Stimulated activated naive CD8-positive, alpha-beta T cell treated with anti-CD3 and anti-CD28 coated beads, Interleukin-15, amount 100 ng/mL, for 72 hours (primary cell): ENCODE measurements around the gene KLK10.
"Not testable (repeated sequence)": the region's sequence is repeated elsewhere in the genome, so short reads cannot be mapped to it uniquely, and the experiment has no call there.

Source experiments
- ATAC-seq: fragments of 150-1000 bp; cut with Tn5 transposase; 2 replicates; pipeline ENCODE4 v1.10.0; 2021; ENCODE audit warnings: mild to moderate bottlenecking, moderate library complexity
- DNase-seq, 2 donors: peaks; one replicate each; pipeline ENCODE4 v3.0.0; 2021 to 2022
- H3K27ac Mint-ChIP-seq, 2 donors: one replicate each; pipeline ENCODE4 v1.8.0; 2022; ENCODE audit warnings: mild to moderate bottlenecking in 2 of 2, mixed read lengths in 2 of 2, moderate library complexity in 2 of 2
- H3K27me3 Mint-ChIP-seq: one replicate; pipeline ENCODE4 v1.8.0; 2022; ENCODE audit warnings: mixed read lengths
- H3K4me1 Mint-ChIP-seq: one replicate; pipeline ENCODE4 v1.8.0; 2022; ENCODE audit warnings: mild to moderate bottlenecking, mixed read lengths
- H3K4me3 Mint-ChIP-seq, 2 donors: one replicate each; pipeline ENCODE4 v1.8.0; 2022; ENCODE audit warnings: mild to moderate bottlenecking in 2 of 2, mixed read lengths in 2 of 2, moderate library complexity in 1 of 2
- H3K9me3 Mint-ChIP-seq, 2 donors: one replicate each; pipeline ENCODE4 v1.8.0; 2022; ENCODE audit warnings: mixed read lengths in 2 of 2

The KLK10 gene

DNA sequence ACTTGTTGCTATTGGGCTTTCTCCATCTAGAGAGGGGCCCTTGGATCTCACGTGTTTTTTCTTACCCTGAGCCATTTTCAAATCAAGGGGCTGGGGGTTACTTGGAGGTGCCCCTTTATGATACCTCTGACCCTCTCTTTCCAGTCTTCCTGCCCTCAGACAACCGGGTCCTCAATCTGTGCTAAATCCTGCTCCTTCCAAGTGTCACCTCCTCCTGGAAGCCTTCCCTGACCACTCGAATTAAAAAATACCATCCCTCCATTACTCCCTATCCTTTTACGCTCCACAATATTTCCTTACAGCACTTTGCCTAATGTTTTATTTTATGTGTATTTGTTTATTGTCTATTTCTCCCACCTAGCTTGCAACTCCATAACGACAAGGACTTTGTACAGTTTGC, 21.4 kb downstream of the KLK10 start:
- no peaks in the 10 kb centered on the region for H3K4me1 Mint-ChIP-seq
- no peak overlapping the region for H3K4me3 Mint-ChIP-seq
- peaks cover 50% of the 10 kb centered on the region for H3K27me3 Mint-ChIP-seq
- no peak overlapping the region for H3K27ac Mint-ChIP-seq
- DNase-seq (no peak), ATAC-seq (no peak)
- no peaks in the 10 kb centered on the region for H3K9me3 Mint-ChIP-seq

DNA sequence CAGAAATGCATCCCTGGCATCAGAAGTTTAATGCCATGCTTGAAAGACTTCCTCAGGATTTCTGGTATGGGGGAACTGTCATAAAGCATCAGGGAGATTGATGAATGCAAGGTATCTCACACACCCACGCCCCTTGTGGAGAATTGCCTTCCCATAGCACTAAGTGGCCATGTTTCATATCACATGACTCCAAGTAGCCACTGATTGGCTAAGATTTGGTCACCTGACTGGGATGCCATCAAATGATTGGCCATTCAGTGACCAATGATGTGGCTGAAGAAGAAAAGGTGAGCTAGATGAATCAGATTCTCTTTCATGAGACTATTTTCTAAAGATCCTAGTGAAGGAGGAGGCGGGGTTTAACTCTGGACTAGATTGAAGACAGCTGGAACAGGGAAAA, 25.4 kb downstream of the KLK10 start:
- DNase-seq: no peak
- Mint-ChIP-seq H3K27me3 (peaks cover 36% of the 10 kb centered on the region), H3K27ac (no peak overlapping the region), H3K4me3 (no peak overlapping the region), H3K4me1 (no peaks in the 10 kb centered on the region), H3K9me3 (peaks cover 0 to 8% of the 10 kb centered on the region in 2 donors)
- no peak for ATAC-seq

DNA sequence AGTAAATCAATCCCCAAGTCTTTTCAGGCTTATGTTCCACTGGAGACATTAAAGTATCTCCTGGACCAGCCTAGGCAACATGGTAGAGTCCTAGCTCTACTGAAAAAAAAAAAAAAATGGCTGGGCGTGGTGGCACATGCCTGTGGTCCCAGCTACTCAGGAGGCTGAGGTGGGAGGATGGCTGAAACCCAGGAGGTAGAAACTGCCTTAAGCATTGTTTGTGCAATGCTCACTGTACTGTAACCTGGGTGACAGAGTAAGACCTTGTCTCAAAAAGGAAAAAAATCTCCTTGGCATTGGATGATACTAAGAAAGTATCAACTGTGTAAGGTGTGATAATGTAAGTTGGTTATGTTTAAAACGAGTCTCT, 26.9 kb downstream of the KLK10 start:
- no peak overlapping the region for H3K4me3 Mint-ChIP-seq
- H3K27me3 Mint-ChIP-seq: peaks cover 34% of the 10 kb centered on the region
- H3K4me1 Mint-ChIP-seq: no peaks in the 10 kb centered on the region
- no peak overlapping the region for H3K27ac Mint-ChIP-seq
- DNase-seq: no peak
- no peak for ATAC-seq
- H3K9me3 Mint-ChIP-seq: peaks cover 0 to 8% of the 10 kb centered on the region in 2 donors

DNA sequence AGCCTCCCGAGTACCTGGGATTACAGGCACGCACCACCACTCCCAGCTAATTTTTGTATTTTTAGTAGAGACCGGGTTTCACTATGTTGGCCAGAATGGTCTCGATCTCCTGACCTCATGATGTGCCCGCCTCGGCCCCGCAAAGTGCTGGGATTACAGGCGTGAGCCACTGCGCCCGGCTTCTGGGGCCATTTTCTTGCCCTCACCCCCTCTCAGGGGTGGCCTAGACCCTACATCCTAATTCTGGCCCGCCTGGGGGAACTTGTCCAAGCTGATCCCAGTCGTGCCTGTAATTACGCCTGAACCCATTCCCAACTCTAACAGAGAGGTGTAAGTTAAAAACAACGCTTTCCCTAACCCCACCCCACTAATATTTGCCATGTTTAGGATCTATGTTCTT, 35.1 kb downstream of the KLK10 start:
- Mint-ChIP-seq H3K27ac (peak overlapping the region in 1 of 2 donors; percentile 4), H3K27me3 (peaks cover 80% of the 10 kb centered on the region)
- H3K4me1 Mint-ChIP-seq, ATAC-seq, DNase-seq, H3K9me3 Mint-ChIP-seq, H3K4me3 Mint-ChIP-seq: not testable (repeated sequence)

DNA sequence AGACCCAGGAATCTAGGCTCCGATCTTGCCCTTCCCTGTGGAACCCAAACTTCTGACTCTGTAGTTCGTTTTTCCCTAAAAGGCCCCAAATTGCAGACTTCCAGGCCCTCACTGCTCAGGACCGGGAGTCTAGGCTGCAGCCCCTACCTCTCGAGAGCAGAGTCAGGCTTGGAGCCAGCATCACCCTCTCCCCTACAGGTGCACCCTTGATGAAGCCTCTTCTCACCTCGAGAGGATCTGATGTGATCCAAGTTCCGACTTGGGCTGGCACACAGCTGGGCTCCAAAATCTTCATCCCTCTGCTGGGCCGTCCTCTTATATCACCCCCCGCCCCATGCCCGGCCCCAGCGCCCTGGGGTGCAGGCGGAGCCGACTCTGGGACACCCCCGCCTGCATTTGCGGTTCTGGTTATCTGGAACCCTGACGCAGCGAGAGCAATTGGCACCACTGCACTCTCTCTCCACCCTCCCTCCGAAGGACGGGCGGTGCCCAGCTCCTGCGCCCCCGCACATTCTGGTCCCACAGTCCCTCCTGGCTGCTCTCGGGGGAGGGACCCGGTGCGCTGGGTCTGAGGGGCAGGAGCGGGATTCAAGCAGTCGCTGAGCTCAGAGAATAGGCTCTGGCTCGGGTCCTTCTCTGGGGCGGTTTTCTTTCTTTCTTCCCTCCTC, 35.8 kb downstream of the KLK10 start, which contains the start of gene KLK7:
Gene KLK7 (minus strand): TSS at position 293 of the 668 bp plus-strand sequence. CDS start 1,518 bp downstream, outside the sequence.
- DNase-seq (no peak), ATAC-seq (no peak)
- H3K9me3 Mint-ChIP-seq: no peaks in the 10 kb centered on the region
- H3K27ac Mint-ChIP-seq: peak within 1 kb of the TSS in 1 of 2 donors; percentile 4
- no peak within 1 kb of the TSS for H3K4me3 Mint-ChIP-seq
- peaks cover 84% of the 10 kb centered on the region for H3K27me3 Mint-ChIP-seq
- no peaks in the 10 kb centered on the region for H3K4me1 Mint-ChIP-seq

DNA sequence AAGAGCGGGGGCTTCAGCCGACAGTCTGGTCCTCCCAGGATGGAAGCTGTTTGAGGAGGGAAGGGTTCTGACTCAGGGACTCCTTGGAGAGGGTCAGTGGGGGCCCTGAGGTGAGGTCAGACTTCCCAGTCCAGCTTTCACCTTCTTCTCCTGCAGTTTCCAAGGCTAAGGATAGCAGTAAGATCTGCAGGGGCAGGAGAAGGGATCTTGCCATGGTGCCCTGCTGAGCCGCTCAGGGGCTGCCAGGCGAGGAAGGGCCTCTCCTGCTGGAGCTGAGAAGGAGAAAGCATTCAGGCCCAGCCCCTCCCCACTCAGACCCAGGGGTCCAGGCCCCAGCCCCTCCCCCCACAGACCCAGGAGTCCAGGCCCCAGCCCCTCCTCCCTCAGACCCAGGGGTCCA, 37.3 kb downstream of the KLK10 start:
- no peaks in the 10 kb centered on the region for H3K9me3 Mint-ChIP-seq
- no peaks in the 10 kb centered on the region for H3K4me1 Mint-ChIP-seq
- DNase-seq (no peak), ATAC-seq (no peak)
- H3K4me3 Mint-ChIP-seq: no peak overlapping the region
- no peak overlapping the region for H3K27ac Mint-ChIP-seq
- peaks cover 84% of the 10 kb centered on the region for H3K27me3 Mint-ChIP-seq

DNA sequence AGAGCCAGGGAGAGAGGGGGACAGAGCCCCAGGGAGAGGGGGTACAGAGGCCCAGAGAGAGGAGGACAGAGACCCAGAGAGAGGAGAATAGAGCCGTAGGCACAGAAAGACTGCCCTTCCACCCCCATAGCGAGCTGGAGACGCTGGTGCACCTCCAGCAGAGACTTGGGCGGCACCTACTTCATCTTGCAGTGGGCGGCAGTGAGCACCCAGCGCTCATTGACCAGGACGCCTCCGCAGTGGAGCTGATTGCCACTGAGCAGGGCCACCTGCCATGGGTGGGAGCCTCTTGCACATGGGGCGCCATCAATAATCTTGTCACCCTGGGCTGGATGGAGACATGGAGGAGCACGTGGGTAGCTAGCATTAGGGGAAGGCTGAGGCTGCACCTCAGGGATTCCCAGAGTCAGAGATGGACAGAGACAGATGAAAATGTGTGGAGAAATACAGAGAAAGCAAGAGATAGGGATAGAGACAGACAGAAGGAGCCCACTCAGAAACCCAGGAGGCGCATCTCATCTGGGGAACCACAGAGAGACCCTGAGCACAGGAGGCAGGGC, 37.8 kb downstream of the KLK10 start:
- DNase-seq: no peak
- no peak overlapping the region for H3K4me3 Mint-ChIP-seq
- no peak overlapping the region for H3K27ac Mint-ChIP-seq
- no peaks in the 10 kb centered on the region for H3K4me1 Mint-ChIP-seq
- H3K9me3 Mint-ChIP-seq: no peaks in the 10 kb centered on the region
- H3K27me3 Mint-ChIP-seq: peaks cover 83% of the 10 kb centered on the region
- ATAC-seq: no peak

DNA sequence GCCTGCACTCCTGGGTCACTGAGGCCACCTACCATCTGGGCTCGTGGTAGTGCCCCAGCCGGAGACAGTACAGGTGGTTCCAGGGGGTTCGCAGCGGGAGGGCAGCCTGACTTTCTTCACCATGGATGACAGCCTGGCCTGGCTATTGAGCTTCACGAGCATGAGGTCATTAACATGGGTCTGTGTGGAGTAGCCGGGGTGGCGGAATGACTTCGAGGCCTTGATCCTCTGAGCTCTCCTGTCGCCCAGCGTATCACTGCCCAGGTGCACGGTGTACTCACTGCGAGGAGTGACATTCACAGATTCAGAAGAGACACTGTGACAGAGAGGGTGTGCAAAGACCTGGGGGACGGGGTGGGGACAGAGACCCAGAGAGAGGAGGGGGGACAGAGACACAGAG, 39.3 kb downstream of the KLK10 start:
- Mint-ChIP-seq H3K9me3 (no peaks in the 10 kb centered on the region), H3K4me3 (no peak overlapping the region), H3K27me3 (peaks cover 84% of the 10 kb centered on the region), H3K4me1 (no peaks in the 10 kb centered on the region), H3K27ac (no peak overlapping the region)
- no peak for DNase-seq
- no peak for ATAC-seq

DNA sequence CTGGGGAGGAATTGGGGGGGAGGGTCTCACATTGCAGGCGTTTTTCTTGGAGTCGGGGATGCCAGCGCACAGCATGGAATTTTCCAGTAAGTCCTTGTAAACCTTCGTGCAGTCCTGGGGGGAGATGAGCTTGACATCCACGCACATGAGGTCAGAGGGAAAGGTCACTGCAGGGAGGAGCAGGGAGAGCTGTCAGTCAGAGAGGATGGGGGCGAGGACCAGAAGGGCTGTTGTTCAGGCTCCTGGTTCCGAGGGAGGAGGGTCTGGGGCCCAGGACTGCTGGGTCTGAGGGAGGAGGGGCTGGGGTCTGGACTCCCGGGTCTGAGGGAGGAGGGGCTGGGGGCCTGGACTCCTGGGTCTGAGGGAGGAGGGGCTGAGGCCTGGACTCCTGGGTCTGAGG, 39.8 kb downstream of the KLK10 start:
- no peak for DNase-seq
- H3K4me1 Mint-ChIP-seq: no peaks in the 10 kb centered on the region
- H3K27ac Mint-ChIP-seq: no peak overlapping the region
- H3K27me3 Mint-ChIP-seq: peaks cover 79% of the 10 kb centered on the region
- no peaks in the 10 kb centered on the region for H3K9me3 Mint-ChIP-seq
- no peak for ATAC-seq
- H3K4me3 Mint-ChIP-seq: no peak overlapping the region

DNA sequence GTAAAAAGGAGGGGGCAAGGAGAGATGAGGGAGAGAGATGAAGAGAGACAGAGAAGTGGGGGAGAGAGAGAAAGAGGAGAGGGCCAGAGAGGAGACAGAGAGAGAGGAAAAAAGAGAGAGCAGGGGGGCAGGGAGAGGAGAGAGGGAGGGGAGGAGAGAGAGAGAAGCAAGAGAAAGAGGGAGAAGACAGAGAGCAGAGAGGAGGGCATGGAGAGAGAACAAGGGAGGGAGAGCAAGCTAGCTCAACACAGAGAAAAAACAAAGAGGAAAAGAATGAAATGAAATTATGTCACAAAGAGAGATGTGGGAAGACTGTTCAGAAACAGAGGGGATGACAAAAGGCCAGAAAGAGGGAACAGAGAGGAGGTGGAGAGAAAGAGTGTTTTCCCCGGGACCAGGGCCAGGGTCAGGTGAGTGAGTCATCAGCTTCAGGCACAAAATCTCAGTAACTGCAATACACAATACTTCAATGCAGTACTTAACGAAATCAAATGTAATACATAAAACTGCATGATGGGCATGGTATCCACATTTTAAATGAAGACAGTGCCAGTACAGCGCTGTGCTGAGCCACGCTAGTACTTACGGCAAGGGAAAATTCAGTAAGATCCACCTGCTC, 40.6 kb downstream of the KLK10 start:
- no peak overlapping the region for H3K4me3 Mint-ChIP-seq
- no peaks in the 10 kb centered on the region for H3K9me3 Mint-ChIP-seq
- no peaks in the 10 kb centered on the region for H3K4me1 Mint-ChIP-seq
- H3K27me3 Mint-ChIP-seq: peaks cover 78% of the 10 kb centered on the region
- DNase-seq (no peak), ATAC-seq (no peak)
- no peak overlapping the region for H3K27ac Mint-ChIP-seq

DNA sequence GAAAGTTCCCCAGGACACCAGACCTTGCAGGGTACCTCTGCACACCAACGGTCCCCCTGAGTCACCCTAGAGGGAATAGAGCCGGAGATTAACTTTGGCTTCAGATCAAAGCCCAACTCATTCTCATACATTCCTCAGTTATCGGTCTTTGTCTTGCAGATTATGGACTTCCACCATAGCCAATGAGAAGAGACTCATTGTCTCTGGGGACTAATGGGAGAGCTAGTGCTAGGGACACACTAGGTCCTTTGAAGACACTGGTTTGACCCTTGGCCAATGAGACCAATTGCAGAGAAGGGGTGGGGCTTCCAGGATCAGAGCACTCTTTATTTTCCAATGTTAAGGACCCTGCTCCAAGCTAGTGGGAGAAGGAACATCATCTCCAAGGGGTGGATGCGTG, 41.9 kb downstream of the KLK10 start:
- Mint-ChIP-seq H3K27ac (no peak overlapping the region), H3K4me3 (no peak overlapping the region), H3K27me3 (peaks cover 79% of the 10 kb centered on the region), H3K9me3 (no peaks in the 10 kb centered on the region), H3K4me1 (no peaks in the 10 kb centered on the region)
- DNase-seq (no peak), ATAC-seq (no peak)

DNA sequence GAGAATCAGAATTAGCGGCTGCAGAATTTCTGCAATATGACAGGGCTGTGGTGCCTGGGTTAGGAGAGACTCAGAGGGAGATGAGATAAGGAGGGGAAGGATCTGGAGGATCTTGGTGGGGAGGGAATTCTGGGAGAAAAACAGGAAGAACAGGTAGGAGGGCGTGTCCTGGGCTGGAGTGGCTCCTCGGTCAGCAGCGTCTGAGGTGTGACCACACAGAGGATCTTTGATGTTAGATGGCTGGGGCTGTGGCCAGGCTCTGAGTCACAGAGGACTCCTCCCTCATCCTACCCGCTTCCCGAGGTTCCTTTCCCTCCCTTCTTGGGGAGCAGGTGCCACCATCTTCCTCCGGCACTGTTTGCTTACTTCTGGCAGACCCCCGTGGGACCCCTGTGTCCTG, 43.7 kb downstream of the KLK10 start:
- Mint-ChIP-seq H3K9me3 (no peaks in the 10 kb centered on the region), H3K4me3 (no peak overlapping the region), H3K27me3 (peaks cover 78% of the 10 kb centered on the region), H3K27ac (no peak overlapping the region), H3K4me1 (no peaks in the 10 kb centered on the region)
- ATAC-seq (no peak), DNase-seq (no peak)

DNA sequence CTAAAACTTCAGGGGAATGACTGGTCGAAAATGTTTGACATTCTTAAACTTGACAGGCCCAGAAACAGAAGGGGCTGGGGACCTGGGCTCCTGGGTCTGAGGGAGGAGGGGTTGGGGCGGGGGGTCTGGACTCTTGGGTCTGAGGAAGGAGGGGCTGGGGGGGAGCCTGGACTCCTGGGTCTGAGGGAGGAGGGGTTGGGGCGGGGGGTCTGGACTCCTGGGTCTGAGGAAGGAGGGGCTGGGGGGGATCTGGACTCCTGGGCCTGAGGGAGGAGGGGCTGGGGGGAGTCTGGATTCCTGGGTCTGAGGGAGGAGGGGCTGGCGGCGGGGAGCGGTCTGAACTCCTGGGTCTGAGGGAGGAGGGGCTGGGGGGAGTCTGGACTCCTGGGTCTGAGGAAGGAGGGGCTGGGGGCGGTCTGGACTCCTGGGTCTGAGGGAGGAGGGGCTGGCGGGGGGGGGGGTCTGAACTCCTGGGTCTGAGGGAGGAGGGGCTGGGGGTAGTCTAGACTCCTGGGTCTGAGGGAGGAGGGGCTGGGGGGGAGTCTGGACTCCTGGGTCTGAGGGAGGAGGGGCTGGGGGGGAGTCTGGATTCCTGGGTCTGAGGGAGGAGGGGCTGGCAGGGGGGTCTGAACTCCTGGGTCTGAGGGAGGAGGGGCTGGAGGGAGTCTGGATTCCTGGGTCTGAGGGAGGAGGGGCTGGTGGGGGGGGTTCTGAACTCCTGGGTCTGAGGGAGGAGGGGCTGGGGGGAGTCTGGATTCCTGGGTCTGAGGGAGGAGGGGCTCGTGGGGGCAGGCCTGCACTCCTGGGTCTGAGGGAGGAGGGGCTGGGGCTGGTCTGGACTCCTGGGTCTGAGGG, 44.6 kb downstream of the KLK10 start:
- DNase-seq: no peak
- peaks cover 78% of the 10 kb centered on the region for H3K27me3 Mint-ChIP-seq
- H3K9me3 Mint-ChIP-seq: no peaks in the 10 kb centered on the region

DNA sequence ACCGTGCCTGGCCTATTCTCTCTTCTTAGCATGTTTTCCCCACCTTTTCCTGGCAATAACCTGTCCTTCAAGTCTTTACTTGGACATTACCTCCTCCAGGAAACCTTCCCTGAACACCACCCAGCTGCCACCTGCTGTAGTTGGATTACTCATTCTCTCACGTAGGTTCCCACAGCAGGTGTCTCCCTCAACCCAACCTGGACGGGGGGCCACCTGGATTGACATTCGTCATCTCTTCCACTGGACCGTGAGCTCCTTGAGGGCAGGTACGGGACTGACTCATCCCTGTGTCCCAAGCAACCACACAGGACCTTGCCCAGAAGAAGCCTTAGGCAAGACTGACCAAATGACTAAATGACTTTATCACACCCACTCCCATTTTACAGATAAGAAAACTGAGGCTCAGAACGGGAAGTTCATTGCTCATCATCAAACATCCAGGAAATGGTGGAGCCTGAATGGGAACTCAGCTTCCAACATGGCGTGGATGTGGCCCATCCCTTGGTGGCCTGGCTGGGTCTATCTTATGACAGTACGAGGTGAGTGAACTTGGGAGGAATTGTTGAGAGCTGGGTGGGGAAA, 46.6 kb downstream of the KLK10 start:
- peaks cover 64% of the 10 kb centered on the region for H3K27me3 Mint-ChIP-seq
- ATAC-seq (no peak), DNase-seq (no peak)
- H3K4me1 Mint-ChIP-seq: no peaks in the 10 kb centered on the region
- H3K4me3 Mint-ChIP-seq: no peak overlapping the region
- no peaks in the 10 kb centered on the region for H3K9me3 Mint-ChIP-seq
- no peak overlapping the region for H3K27ac Mint-ChIP-seq

More for the DNA sequence above, 44.6 kb downstream of the KLK10 start:
- no peak for ATAC-seq
- Mint-ChIP-seq H3K4me3 (no peak overlapping the region), H3K4me1 (no peaks in the 10 kb centered on the region), H3K27ac (no peak overlapping the region)

DNA sequence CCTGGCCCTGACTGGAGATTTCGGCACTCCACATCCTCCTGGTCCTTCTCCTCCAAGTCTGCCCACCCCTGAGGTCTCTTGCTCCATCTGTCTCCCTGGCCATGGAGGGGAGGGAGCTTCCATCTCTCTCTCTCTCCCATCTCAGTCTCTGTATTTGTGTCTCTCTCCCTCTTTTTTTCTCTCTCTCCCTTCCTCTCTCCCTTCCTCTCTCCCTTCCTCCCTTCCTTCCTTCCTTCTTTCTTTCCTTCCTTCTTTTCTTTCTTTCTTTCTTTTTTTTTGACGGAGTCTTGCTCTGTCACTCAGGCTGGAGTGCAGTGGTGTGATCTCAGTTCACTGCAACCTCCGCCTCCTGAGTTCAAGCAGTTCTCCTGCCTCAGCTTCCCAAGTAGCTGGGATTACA, 49.7 kb downstream of the KLK10 start:
- Mint-ChIP-seq H3K27ac (peak overlapping the region in 1 of 2 donors; percentile 52), H3K27me3 (peaks cover 72% of the 10 kb centered on the region)
- H3K4me1 Mint-ChIP-seq, ATAC-seq, DNase-seq, H3K4me3 Mint-ChIP-seq, H3K9me3 Mint-ChIP-seq: not testable (repeated sequence)
